ENCODE results near the gene CRADD.

Gene CRADD

DNA sequence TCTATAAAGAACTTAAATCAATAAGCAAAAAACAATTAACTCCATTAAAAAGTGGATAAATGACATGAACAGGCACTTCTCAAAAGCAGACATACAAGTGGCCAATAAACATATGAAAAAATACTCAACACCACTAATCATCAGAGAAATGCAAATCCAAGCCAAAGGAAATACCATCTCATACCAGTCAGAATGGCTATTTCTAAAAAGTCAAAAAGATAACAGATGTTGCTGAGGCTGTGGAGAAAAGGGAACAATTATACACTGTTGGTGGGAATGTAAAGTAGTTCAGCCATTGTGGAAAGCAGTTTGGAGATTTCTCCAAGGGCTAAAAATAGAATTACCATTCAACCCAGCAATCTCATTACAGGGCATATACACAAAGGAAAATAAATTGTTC, 236.7 kb downstream of the CRADD start:
- no peaks in the 10 kb centered on the region for H3K27me3 ChIP-seq (ENCODE audit: insufficient read depth, poor library complexity, severe bottlenecking)
- TF ChIP-seq, protein P1, sequence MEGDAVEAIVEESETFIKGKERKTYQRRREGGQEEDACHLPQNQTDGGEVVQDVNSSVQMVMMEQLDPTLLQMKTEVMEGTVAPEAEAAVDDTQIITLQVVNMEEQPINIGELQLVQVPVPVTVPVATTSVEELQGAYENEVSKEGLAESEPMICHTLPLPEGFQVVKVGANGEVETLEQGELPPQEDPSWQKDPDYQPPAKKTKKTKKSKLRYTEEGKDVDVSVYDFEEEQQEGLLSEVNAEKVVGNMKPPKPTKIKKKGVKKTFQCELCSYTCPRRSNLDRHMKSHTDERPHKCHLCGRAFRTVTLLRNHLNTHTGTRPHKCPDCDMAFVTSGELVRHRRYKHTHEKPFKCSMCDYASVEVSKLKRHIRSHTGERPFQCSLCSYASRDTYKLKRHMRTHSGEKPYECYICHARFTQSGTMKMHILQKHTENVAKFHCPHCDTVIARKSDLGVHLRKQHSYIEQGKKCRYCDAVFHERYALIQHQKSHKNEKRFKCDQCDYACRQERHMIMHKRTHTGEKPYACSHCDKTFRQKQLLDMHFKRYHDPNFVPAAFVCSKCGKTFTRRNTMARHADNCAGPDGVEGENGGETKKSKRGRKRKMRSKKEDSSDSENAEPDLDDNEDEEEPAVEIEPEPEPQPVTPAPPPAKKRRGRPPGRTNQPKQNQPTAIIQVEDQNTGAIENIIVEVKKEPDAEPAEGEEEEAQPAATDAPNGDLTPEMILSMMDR (IDR thresholded peaks at IDR 0.05; ENCODE audit: insufficient read depth, low read length), result no peak
- TF ChIP-seq SPI1 (IDR thresholded peaks at IDR 0.05; ENCODE audit: borderline replicate concordance, low read depth), result no peak
- no peak for TF ChIP-seq GABPA (IDR thresholded peaks at IDR 0.05; ENCODE audit: low read depth)
- TF ChIP-seq POLR2AphosphoS5 (IDR thresholded peaks at IDR 0.05; ENCODE audit: low read depth), result no peak
- TF ChIP-seq, protein P2, sequence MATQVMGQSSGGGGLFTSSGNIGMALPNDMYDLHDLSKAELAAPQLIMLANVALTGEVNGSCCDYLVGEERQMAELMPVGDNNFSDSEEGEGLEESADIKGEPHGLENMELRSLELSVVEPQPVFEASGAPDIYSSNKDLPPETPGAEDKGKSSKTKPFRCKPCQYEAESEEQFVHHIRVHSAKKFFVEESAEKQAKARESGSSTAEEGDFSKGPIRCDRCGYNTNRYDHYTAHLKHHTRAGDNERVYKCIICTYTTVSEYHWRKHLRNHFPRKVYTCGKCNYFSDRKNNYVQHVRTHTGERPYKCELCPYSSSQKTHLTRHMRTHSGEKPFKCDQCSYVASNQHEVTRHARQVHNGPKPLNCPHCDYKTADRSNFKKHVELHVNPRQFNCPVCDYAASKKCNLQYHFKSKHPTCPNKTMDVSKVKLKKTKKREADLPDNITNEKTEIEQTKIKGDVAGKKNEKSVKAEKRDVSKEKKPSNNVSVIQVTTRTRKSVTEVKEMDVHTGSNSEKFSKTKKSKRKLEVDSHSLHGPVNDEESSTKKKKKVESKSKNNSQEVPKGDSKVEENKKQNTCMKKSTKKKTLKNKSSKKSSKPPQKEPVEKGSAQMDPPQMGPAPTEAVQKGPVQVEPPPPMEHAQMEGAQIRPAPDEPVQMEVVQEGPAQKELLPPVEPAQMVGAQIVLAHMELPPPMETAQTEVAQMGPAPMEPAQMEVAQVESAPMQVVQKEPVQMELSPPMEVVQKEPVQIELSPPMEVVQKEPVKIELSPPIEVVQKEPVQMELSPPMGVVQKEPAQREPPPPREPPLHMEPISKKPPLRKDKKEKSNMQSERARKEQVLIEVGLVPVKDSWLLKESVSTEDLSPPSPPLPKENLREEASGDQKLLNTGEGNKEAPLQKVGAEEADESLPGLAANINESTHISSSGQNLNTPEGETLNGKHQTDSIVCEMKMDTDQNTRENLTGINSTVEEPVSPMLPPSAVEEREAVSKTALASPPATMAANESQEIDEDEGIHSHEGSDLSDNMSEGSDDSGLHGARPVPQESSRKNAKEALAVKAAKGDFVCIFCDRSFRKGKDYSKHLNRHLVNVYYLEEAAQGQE (IDR thresholded peaks at IDR 0.05; ENCODE audit: insufficient replicate concordance, low read depth), result no peak
- no peak overlapping the region for H3K27ac ChIP-seq (replicated peaks)
- DNase-seq (ENCODE audit: low read depth in 1 of 2, low spot score in 1 of 2), result no peak
- no peak overlapping the region for H3K4me3 ChIP-seq (replicated peaks; ENCODE audit: insufficient read depth, low read length)

DNA sequence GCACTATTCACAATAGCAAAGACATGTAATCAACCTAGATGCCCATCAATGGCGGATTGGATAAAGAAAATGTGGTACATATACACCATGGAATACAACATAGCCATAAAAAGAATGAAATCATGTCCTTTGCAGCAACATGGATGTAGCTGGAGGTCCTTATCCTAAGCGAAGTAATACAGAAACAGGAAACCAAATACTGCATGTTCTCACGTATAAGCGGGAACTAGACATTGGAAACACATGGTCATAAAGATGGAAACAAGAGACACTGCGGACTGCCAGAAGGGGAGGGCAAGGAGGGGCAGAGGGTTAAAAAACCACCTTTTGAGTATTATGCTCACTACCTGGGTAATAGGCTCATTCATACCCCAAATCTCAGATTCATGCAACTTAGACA, 237.1 kb downstream of the CRADD start:
- Histone ChIP-seq H3K27me3 (ENCODE audit: insufficient read depth, poor library complexity, severe bottlenecking) (no peaks in the 10 kb centered on the region), H3K4me3 (replicated peaks; ENCODE audit: insufficient read depth, low read length) (no peak overlapping the region), H3K27ac (replicated peaks) (no peak overlapping the region)
- DNase-seq (ENCODE audit: low read depth in 1 of 2, low spot score in 1 of 2), result no peak
- TF ChIP-seq, protein P2 (IDR thresholded peaks at IDR 0.05; ENCODE audit: insufficient replicate concordance, low read depth), result no peak
- TF ChIP-seq, protein P1 (IDR thresholded peaks at IDR 0.05; ENCODE audit: insufficient read depth, low read length), result no peak
- TF ChIP-seq POLR2AphosphoS5 (IDR thresholded peaks at IDR 0.05; ENCODE audit: low read depth) (no peak), SPI1 (IDR thresholded peaks at IDR 0.05; ENCODE audit: borderline replicate concordance, low read depth) (no peak), GABPA (IDR thresholded peaks at IDR 0.05; ENCODE audit: low read depth) (no peak)

DNA sequence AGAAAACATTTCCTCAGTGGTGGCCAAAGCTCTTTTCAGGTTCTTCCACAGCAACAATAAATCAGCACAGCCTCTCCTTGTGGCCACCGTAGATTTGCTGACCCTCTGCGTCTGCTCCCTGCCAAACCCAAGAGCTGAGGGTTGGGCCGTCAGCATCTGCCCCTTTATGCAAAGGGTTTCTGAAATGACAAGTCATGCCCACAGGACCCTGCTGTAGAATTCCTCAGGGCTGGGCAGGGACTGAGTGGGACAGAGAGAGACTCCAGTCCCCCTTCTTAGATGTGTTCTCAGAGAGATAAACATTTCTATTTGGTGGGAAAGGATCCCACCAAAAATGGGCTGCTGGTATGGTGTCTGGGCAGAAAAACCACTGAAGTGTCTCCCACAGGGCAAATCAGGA, 238.2 kb downstream of the CRADD start:
- no peak for TF ChIP-seq GABPA (IDR thresholded peaks at IDR 0.05; ENCODE audit: low read depth)
- TF ChIP-seq, protein P2 (IDR thresholded peaks at IDR 0.05; ENCODE audit: insufficient replicate concordance, low read depth), result no peak
- TF ChIP-seq, protein P1 (IDR thresholded peaks at IDR 0.05; ENCODE audit: insufficient read depth, low read length), result no peak
- TF ChIP-seq POLR2AphosphoS5 (IDR thresholded peaks at IDR 0.05; ENCODE audit: low read depth), result no peak
- no peak for TF ChIP-seq SPI1 (IDR thresholded peaks at IDR 0.05; ENCODE audit: borderline replicate concordance, low read depth)
- Histone ChIP-seq H3K4me3 (replicated peaks; ENCODE audit: insufficient read depth, low read length) (no peak overlapping the region), H3K27me3 (ENCODE audit: insufficient read depth, poor library complexity, severe bottlenecking) (no peaks in the 10 kb centered on the region), H3K27ac (replicated peaks) (no peak overlapping the region)
- no peak for DNase-seq (ENCODE audit: low read depth in 1 of 2, low spot score in 1 of 2)
